Stimulated activated CD4-positive, alpha-beta T cell treated with anti-CD3 and anti-CD28 coated beads, Interleukin-15, amount 100 ng/mL, for 24 hours (primary cell): ENCODE data around the gene STX16.

Experiments
- DNase-seq: peaks from one replicate; pipeline ENCODE4 v3.0.0-alpha.2; 2020

STX16 gene

DNA sequence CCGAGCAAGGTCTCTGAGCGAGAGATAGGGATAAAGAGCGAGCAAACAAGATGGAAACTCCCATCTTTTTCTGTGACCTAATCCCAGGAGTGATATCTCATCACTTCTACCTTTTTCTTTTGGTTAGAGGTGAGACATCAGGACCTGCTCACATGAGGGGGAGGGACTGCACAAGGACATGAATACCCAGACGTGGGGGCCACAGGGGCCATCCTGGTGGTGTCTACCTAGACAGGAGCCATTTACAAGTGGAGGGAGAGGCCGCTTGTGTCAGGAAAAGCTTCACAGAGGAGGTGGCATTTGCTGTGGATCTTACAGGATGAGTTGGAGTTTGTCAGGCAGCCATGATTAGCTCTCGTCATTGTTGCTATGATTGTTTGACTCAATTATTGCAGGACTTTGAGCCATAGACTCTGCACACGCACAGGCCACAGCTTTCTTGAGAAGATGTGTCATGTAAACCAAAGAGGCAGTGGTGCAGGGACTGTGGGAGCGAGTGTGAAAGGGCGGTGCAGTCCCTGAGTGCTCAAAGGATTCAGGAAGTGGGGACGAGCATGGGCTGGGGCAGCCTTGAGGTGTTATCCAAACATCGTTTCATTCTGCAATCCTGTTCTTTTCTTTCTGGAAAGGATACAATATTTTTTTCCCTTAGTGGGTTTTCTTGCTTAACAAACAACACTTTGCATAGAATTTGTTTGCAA is 49.2 kb downstream of the STX16 start:
- no peak for DNase-seq

- DNase-seq = no peak
Observed at GRCh38 chr20:58700823-58701222, 49.7 kb downstream of the STX16 start.

- no peak for DNase-seq
Observed at GRCh38 chr20:58701431-58702160, 50.5 kb downstream of the STX16 start.

DNA sequence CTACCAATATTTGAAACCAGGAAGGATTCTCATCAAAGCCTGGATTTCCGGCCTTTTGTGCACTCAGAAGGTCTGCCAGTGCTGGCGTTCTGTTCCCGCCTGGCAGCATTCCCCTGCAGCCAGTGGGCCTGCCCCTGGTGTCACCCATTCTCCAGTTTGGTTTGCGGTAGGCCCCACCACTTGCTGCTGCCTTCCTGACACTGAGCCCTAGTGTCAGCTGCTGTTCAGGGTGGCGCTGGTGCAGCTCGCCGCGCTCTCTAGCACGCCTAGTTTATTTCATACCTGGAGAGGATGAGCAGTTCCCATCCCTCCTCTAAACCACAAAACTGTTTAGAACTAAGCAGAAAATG is 51.1 kb downstream of the STX16 start:
- no peak for DNase-seq

DNA sequence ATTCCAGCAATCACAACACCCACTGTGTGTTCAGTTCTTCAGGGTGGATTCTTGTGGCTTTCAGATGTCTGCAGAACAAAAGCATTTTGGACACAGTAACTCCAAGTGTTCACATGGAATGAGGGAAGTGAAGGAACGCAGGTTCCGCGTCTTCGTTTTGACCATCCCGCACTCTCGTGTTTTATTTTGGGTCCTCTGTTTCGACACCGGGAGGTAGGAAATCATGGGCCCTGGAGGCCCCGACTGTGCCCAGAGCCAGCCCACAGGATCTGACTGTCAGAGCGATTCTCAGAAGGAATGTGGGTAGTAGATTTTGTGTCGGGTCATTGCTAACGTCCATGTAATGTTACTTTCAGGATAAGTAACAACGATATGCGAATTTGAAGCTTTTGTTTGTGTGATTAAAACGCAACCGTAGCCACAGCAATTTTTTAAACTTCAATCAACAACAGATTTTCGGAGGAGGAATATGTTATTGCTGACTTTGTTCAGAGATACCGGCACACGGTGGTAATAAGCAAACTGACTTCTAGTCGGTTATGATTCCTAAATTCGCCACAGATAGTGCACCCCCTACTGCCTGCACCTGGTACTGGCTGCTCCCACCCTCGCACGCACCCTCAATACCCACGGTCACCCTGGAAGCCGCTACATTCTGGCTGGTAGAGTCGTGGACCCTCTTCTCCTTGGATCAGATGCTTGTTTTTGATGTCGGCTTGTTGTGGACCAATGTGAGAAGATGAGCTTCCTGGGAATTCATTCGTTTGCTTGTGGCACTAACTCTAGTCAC is 52.0 kb downstream of the STX16 start:
- no peak for DNase-seq

DNA sequence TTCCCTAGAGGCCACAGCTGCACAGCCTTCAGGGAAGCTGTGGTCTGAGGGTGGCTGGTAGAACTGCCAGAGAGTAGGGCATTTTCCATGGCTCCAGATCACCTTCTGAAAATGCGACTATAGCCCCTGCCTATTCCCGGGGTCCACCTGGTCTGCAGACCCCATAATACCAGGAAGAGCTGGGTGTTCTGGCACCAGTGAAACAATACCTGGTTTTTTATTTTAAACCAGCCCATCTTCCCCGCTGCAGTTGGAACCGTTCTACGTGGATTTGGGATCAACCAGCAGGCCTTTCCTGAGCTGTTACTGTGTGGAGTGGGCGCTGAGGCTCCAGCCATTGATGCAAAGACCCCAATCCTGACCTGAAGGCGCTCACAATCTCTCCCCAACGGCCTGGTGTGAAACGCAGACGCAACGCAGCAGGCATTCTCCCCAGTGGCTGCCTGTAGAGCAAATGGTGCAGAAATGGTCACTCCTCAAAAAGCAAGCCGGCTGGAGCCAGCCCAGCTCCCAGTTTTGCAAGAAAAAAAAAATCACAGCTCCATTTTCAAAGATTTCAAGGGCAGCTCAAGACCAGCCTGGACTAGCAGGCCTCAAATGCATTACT is 52.8 kb downstream of the STX16 start:
- DNase-seq = no peak

GRCh38 chr20:58705208-58705926 is 54.3 kb downstream of the STX16 start:
- DNase-seq = no peak

- DNase-seq = no peak
Observed at GRCh38 chr20:58706150-58706892, 55.2 kb downstream of the STX16 start.

GRCh38 chr20:58706975-58707681 is 56.0 kb downstream of the STX16 start:
- DNase-seq = no peak

DNA sequence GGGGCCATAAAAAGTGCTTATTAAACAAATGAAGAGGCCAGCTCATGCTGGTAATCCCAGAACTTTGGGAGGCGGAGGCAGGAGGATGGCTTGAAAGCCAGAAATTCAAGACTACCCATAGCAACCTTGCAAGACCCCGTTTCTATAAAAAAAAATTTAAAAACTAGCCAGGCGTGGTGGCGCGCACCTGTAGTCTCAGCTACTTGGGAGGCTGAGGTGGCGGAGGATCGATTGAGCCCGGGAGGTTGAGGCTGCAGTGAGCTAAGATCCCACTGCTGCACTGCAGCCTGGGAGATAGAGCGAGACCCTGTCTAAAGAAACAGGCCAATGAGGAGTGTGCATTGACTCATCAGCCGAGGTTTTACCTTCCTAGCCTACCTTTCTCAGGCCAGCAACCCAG is 56.7 kb downstream of the STX16 start:
- no peak for DNase-seq

DNA sequence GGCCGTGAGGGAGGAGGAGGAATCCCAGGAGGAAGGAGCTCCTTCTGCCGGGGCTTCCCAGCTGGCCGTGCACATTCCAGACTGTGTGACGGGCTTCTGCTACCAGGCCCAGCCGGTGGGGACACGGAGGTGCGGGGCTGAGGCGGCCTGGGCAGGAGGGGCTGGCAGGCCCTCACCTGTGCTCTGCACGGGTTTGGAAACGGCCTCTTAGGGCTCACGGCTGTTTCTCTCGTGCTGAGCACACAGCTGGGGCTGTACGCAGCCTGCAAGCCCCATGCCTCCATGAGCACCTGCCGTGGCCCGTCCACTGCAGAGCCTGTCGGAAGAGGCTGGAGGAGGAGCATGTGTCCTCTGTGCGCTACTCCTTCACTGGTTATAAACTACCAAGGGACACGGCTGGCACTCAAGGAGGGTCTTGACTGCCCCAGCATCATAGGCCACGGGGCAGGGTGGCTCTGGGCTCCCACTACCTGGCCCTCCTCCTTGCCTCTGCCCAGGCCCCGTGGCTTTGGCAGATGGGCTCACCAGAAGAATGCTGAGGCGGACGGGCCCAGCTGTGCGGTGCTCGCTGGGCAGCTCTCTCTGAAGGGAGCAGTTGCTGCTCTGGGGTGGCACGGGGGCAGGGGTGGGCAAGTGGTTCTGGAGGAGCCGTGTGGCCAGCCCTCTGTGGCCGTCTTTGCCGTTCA is 57.3 kb downstream of the STX16 start:
- DNase-seq = no peak

DNA sequence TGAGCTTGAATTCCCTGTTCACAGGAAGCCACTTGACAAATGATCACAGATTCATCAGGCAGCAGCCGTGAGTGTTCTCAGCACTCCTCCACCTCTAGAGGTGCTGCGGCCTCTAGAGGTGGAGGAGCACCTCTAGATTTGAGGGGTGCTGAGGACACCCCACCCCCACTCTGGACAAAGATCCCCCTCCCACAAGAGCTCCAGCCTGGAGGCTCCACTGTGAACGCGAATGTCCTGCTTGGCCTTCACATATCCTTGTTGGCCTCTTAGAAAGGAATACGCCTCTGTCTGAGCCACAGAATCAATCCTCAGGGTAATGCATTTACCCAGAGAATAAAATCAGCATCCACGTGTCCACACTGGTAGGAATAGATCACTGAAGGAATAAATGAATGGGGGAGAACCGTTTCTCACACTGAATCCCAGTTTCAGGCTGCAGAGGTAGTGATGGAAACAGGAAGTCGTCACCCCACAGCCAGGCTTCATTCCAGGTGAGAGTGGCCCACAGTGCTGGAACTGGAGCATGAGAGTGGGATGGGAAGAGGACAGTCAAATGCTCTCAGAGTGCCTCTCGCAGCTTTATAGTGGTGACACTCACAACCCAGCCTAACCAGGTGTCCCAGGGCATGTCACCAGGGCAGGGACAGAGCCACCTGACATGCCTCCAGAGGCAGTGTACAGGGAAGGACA is 58.1 kb downstream of the STX16 start:
- no peak for DNase-seq

GRCh38 chr20:58709703-58710039 is 58.6 kb downstream of the STX16 start:
- DNase-seq = no peak

- DNase-seq = no peak
Observed at GRCh38 chr20:58710481-58711265, 59.6 kb downstream of the STX16 start.

- DNase-seq = no peak
Observed at GRCh38 chr20:58711266-58712051, 60.4 kb downstream of the STX16 start.

DNA sequence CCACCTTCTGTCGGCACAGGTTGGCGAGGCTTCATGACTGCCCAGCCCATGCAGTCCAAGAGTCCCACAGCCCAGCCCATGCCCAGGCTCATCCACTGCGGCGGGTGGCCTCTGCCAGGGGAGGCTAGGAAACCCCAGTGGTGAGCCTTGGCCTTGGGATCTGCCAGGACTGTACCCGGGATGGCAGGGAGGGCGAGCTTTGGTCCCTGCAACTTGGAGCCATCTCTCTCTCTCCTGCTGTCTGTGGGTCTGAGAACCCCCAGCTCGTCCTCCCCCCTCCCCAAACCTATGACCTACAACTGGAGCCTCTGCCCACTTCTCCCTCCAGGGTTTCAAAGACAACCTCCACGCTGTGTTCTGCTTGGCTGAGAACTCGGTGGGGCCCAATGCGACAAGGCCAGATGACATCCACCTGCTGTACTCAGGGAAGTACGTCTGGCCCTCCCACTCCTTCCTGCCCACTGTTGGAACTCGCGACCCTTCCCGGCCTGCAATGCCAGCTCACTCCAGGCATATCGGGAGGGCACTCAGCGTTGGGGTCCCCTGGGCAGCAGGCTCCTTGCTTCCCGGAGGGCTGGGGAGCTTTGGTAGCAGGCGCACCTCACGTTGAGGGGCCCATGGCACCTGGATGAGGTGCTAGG is 61.2 kb downstream of the STX16 start:
- no peak for DNase-seq

DNA sequence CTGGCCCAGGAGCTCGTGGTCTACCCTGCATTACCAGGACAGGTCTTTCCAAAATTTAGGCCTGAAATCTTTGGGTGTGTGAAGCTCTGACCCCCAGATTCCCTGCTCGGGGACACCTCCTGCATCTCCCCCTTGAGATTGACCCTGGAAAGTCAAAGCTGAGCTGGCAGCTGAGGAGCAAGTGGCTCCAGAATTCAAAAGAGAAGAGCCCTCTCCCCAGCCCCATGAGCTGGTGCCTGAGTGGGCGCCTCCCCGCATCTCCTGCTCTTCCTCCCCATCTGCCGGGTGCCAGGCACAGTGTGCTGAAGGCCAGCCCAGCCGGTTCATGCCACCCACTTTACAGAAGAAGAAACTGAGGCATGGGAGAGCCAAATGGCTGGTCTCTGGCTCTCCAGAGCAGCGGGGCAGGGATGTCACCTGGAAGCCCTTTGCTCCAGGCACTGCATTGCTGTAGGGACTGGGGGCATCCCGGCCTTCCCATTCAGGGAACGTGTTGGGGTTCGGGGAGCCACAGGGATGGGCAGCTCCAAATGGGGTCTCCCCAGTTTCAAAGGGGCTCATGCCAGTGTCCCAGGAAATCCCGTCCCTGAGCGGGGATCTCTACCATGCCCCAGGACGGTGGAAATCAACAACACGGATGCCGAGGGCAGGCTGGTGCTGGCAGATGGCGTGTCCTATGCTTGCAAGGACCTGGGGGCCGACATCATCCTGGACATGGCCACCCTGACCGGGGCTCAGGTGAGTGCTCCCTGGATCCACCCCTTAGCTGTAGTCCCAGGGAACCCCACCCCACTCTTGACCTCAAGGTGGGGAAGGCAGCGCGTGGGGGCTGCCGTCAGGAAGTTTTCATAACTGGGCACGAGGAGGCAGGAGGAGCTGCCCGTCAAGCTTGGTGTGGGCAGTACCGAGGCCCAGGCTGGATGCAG is 62.0 kb downstream of the STX16 start:
- DNase-seq = no peak
